ENCODE data around the gene KLK12.

KLK12 gene

GRCh38 chr19:51078731-51079130 is 43.9 kb upstream of the KLK12 start:
- DNase-seq (ENCODE audit: low read depth), result no peak
- TF ChIP-seq, protein P1, sequence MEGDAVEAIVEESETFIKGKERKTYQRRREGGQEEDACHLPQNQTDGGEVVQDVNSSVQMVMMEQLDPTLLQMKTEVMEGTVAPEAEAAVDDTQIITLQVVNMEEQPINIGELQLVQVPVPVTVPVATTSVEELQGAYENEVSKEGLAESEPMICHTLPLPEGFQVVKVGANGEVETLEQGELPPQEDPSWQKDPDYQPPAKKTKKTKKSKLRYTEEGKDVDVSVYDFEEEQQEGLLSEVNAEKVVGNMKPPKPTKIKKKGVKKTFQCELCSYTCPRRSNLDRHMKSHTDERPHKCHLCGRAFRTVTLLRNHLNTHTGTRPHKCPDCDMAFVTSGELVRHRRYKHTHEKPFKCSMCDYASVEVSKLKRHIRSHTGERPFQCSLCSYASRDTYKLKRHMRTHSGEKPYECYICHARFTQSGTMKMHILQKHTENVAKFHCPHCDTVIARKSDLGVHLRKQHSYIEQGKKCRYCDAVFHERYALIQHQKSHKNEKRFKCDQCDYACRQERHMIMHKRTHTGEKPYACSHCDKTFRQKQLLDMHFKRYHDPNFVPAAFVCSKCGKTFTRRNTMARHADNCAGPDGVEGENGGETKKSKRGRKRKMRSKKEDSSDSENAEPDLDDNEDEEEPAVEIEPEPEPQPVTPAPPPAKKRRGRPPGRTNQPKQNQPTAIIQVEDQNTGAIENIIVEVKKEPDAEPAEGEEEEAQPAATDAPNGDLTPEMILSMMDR (IDR thresholded peaks at IDR 0.05; ENCODE audit: control insufficient read depth, extremely low read depth, insufficient read depth), result no peak
- H3K4me3 ChIP-seq (ENCODE audit: low read depth, low read length), result no peak overlapping the region

GRCh38 chr19:51078104-51078503 is 43.3 kb upstream of the KLK12 start:
- H3K4me3 ChIP-seq (ENCODE audit: low read depth, low read length), result no peak overlapping the region
- no peak for DNase-seq (ENCODE audit: low read depth)
- TF ChIP-seq, protein P1 (IDR thresholded peaks at IDR 0.05; ENCODE audit: control insufficient read depth, extremely low read depth, insufficient read depth), result no peak

DNA sequence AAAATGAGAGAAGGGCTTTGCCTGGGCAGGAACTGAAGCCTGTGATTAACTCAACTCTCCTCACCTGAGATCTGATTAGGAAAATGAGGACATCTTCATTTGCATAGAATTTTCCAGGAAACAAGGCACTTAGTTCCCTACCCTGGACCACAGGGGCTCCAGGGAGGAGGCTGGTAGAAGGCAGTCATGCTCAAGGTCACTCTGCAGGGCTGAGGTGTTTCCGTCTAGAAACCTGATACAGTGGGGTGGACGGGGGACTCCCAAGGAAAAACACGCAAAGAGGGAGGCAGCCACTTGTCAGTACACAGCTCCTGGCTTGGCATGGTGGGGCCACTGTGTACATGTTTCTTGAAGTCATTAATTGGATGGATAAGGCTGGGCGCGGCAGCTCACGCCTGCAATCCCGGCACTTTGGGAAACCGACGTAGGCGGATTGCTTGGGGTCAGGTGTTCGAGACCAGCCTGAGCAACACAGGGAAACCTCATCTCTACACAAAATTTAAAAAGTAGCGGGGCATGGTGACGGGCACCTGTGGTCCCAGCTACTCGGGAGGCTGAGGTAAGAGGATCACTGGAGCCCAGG is 41.9 kb upstream of the KLK12 start:
- no peak for DNase-seq (ENCODE audit: low read depth)
- no peak overlapping the region for H3K4me3 ChIP-seq (ENCODE audit: low read depth, low read length)
- TF ChIP-seq, protein P1 (IDR thresholded peaks at IDR 0.05; ENCODE audit: control insufficient read depth, extremely low read depth, insufficient read depth), result no peak

DNA sequence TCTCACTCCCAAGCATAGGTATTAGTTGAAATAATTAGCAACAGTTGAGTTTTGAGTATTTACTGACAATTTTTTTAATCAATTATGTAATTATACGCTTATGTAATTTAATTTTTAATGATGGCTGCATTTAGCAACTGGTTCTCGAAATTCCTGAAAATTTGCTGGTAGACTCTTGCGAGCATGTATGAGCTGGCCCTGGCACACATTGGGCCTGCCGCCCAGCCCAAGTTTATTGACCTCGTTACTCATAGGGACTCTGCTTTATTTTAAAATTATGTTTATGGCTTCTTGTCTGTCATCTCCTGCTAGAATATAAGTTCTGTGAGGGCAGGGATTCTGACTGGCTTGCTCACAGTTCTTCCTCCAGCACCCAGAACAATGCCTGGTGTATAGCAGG is 41.2 kb upstream of the KLK12 start:
- no peak for DNase-seq (ENCODE audit: low read depth)
- TF ChIP-seq, protein P1 (IDR thresholded peaks at IDR 0.05; ENCODE audit: control insufficient read depth, extremely low read depth, insufficient read depth), result no peak
- H3K4me3 ChIP-seq (ENCODE audit: low read depth, low read length), result no peak overlapping the region

DNA sequence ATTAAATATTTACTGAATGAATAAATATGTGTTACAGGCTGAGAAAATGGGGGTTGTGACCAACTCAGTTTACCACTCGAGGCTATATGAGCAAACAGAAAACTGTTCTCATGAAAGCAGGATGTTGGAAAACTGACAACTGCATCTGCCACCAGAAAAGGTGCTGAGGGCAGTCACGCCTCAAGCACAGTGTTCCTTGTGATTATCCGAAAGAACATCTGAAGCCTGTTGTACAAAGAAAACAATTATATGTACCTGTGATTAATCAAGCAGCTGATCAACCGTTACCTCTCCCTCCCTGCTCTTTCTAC is 36.2 kb upstream of the KLK12 start:
- TF ChIP-seq, protein P1 (IDR thresholded peaks at IDR 0.05; ENCODE audit: control insufficient read depth, extremely low read depth, insufficient read depth), result no peak
- DNase-seq (ENCODE audit: low read depth), result peak; percentile 97
- no peak overlapping the region for H3K4me3 ChIP-seq (ENCODE audit: low read depth, low read length)

GRCh38 chr19:51070334-51071094 is 35.7 kb upstream of the KLK12 start:
- no peak for DNase-seq (ENCODE audit: low read depth)
- TF ChIP-seq, protein P1 (IDR thresholded peaks at IDR 0.05; ENCODE audit: control insufficient read depth, extremely low read depth, insufficient read depth), result no peak
- no peak overlapping the region for H3K4me3 ChIP-seq (ENCODE audit: low read depth, low read length)
